ENCODE results near the gene NEK9.

- no peak for TF ChIP-seq POLR2A (IDR thresholded peaks at IDR 0.05; ENCODE audit: low read length)
- TF ChIP-seq GATA1 (IDR thresholded peaks at IDR 0.05; ENCODE audit: low read depth, low read length), result no peak
Measured at GRCh38 chr14:75048101-75048500, 78.7 kb downstream of the NEK9 start.
